Peyer's patch (tissue), 4 donors: ENCODE measurements around the gene ECM1. TPM values are rescaled to one million over a fixed set of nuclear protein-coding genes. Genes with fewer than 3 reads are reported as not detected.
A peak's percentile ranks its signal among the peaks of the same experiment; 100 is the strongest.

Experiments
- DNase-seq, 3 donors: peaks; one replicate each; pipeline ENCODE4 v3.0.0-alpha.2; 2017 to 2019
- H3K27ac ChIP-seq, 4 donors: fragments of 200-600 bp; sonication (generic); one replicate each; pipeline ENCODE4 v1.5.1; 2016 to 2019
- H3K27me3 ChIP-seq, 2 donors: fragments of 200-600 bp; sonication (generic); one replicate each; pipeline ENCODE4 v1.5.1; 2019
- H3K36me3 ChIP-seq, 3 donors: fragments of 200-600 bp; sonication (generic); one replicate each; pipeline ENCODE4 v1.5.1; 2016 to 2019
- H3K4me1 ChIP-seq, 4 donors: fragments of 200-600 bp; sonication (generic); one replicate each; pipeline ENCODE4 v1.5.1; 2016 to 2019
- H3K4me3 ChIP-seq, 4 donors: fragments of 200-600 bp; sonication (generic); 1 replicate in 3 of 4; 2 replicates in 1 of 4; pipeline ENCODE4 v1.5.1; 2016 to 2019; ENCODE audit warnings: mild to moderate bottlenecking in 1 of 4
- H3K9me3 ChIP-seq, 4 donors: fragments of 200-600 bp; sonication (generic); one replicate each; pipeline ENCODE4 v1.5.1; 2016 to 2019; ENCODE audit warnings: mild to moderate bottlenecking in 1 of 4
- POLR2A ChIP-seq, 2 donors: fragments of 450-650 bp; IDR thresholded peaks; one replicate each; pipeline ENCODE4 v1.5.1; 2017; ENCODE audit warnings: antibody characterized with exemption in 2 of 2, mild to moderate bottlenecking in 2 of 2, moderate library complexity in 2 of 2
- total RNA-seq, 4 donors: library from RNA; depleted of rRNA; stranded (reverse); fragments of >200 nt; gene quantifications; one replicate each; pipeline ENCODE4 v1.1.0, GENCODE V29; 2016
- TF ChIP-seq, protein P1 (sequence below), 6 experiments: fragments of 450-650 bp in 4 of 6; fragments of 200-600 bp in 2 of 6; sonication (generic) in 1 of 6; IDR thresholded peaks; one replicate each; pipeline ENCODE4 v1.5.1; 2017 to 2019; ENCODE audit warnings: antibody characterized with exemption in 6 of 6, mild to moderate bottlenecking in 3 of 6, moderate library complexity in 1 of 6

ECM1 gene
- total RNA-seq, 4 donors from 2014 or later: 1.4 to 11.6 (median 9.6) TPM

DNA sequence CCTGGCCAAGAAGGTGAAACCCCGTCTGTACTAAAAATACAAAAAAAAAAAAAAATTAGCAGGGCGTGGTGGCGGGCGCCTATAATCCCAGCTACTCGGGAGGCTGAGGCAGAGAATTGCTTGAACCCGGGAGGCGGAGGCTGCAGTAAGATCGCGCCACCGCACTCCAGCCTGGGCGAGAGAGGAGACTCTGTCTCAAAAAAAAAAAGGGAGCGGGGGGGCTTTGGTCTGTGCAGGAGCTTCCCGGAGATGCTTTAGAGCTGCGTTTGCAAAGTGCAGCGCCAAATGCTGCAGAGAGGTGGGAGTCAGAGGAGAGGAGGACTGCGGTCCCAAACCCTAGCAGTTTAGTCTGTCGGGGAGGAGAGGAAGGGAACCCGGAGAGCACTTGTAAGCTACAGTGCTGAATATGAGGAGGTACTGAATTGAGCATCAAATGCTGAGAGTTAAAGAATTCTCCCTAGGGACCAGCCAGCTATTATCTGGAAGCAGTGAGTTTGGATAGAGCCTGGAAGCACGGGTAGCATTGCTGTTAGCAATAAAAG is 8.2 kb downstream of the ECM1 start:
- Histone ChIP-seq H3K4me1 (peaks cover 0 to 7% (median 4%) of the 10 kb centered on the region in 4 donors), H3K27ac (peak overlapping the region; percentile 48 to 86 (median 81)), H3K36me3 (peaks cover 0 to 1% (median 0%) of the 10 kb centered on the region in 3 donors), H3K9me3 (no peaks in the 10 kb centered on the region), H3K27me3 (no peaks in the 10 kb centered on the region), H3K4me3 (peak overlapping the region; percentile 53 to 68 (median 62))
- no peak for DNase-seq
- TF ChIP-seq, protein P1, sequence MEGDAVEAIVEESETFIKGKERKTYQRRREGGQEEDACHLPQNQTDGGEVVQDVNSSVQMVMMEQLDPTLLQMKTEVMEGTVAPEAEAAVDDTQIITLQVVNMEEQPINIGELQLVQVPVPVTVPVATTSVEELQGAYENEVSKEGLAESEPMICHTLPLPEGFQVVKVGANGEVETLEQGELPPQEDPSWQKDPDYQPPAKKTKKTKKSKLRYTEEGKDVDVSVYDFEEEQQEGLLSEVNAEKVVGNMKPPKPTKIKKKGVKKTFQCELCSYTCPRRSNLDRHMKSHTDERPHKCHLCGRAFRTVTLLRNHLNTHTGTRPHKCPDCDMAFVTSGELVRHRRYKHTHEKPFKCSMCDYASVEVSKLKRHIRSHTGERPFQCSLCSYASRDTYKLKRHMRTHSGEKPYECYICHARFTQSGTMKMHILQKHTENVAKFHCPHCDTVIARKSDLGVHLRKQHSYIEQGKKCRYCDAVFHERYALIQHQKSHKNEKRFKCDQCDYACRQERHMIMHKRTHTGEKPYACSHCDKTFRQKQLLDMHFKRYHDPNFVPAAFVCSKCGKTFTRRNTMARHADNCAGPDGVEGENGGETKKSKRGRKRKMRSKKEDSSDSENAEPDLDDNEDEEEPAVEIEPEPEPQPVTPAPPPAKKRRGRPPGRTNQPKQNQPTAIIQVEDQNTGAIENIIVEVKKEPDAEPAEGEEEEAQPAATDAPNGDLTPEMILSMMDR (IDR thresholded peaks at IDR 0.05): peak in 2 of 6 experiments; percentile 3
- no peak for TF ChIP-seq POLR2A (IDR thresholded peaks at IDR 0.05)

DNA sequence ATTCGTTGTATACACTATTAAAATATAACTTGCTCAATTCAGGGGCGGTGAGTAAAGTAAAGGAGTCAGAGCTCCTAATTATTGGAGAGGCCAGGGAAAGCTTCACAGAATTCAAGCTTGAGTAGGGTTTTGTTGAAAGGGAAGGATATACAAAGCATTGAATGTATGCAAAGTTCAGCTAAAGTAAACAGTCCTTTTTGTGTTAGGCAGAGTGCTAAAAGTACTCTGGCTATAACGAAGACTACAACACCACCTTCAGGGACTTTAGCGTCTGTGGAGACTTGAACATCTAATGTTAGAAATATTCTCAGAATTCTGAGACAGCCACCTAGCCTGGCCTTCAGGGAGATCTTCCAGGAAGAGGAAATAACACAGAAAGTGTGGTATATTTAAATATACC is 8.7 kb downstream of the ECM1 start:
- H3K9me3 ChIP-seq: no peaks in the 10 kb centered on the region
- H3K4me3 ChIP-seq: peak overlapping the region in 2 of 4 donors; percentile 61 to 62
- TF ChIP-seq, protein P1 (IDR thresholded peaks at IDR 0.05): no peak
- TF ChIP-seq POLR2A (IDR thresholded peaks at IDR 0.05): no peak
- H3K36me3 ChIP-seq: no peaks in the 10 kb centered on the region
- no peak for DNase-seq
- peaks cover 0 to 7% (median 4%) of the 10 kb centered on the region in 4 donors for H3K4me1 ChIP-seq
- H3K27ac ChIP-seq: peak overlapping the region in 2 of 4 donors; percentile 80 to 82
- H3K27me3 ChIP-seq: no peaks in the 10 kb centered on the region

DNA sequence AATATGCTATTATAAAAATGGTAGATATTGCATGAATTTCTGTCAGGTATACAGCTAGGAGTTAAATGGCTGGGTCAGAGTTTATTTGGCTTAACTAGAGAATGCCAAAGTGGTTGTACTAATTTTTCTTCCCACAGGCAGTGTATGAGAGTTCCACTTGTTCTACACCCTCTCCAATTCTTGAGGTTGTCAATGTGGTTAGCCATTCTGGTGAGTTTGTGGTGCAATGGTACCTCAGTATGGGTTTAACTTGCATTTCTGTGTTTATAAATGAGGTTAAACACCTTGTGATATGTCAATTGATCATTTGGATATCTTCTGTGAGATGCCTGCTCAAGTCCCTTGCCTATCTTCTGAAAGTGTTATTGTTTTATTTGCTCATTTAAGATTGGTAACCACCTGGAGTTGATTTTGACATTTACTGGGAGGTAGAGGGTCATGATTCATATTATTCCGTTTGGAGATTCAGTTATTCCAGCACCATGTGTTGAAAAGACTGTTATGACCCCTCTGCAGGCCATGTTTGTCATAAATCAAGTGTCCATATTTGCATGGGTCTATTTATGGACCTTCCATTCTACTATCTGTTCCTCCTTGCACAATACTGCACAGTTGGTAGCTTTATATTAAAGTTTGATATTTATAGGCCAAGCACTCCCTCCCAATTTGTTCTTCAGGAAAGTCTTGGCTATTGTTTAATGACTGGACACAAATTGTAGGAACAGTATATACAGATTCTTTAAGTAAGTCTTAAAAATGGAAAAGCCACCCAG is 13.5 kb downstream of the ECM1 start:
- H3K27ac ChIP-seq: no peak overlapping the region
- no peak for DNase-seq
- no peak overlapping the region for H3K4me3 ChIP-seq
- H3K27me3 ChIP-seq: no peaks in the 10 kb centered on the region
- H3K4me1 ChIP-seq: peaks cover 0 to 2% (median 1%) of the 10 kb centered on the region in 4 donors
- TF ChIP-seq, protein P1 (IDR thresholded peaks at IDR 0.05): no peak
- no peak for TF ChIP-seq POLR2A (IDR thresholded peaks at IDR 0.05)
- H3K36me3 ChIP-seq: no peaks in the 10 kb centered on the region
- H3K9me3 ChIP-seq: no peaks in the 10 kb centered on the region

DNA sequence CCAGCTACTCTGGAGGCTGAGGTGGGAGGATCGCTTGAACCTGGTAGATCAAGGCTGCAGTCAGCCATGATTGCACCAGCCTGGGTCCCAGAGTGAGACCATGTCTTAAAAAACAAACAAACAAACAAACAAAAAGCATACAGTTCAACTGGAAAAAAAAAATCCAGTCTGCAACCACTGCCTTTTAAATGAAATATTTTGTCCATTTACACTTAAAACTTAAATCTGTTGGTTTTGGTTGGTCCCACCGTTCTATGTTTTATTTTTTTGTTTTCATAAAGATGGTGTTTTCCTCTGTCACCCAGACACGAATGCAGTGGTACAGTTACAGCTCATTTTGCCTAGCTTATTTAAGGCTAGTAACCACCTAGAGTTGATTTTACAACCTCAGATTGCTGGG is 17.4 kb downstream of the ECM1 start:
- no peak overlapping the region for H3K4me3 ChIP-seq
- no peaks in the 10 kb centered on the region for H3K36me3 ChIP-seq
- TF ChIP-seq POLR2A (IDR thresholded peaks at IDR 0.05): no peak
- TF ChIP-seq, protein P1 (IDR thresholded peaks at IDR 0.05): no peak
- peaks cover 0 to 8% (median 0%) of the 10 kb centered on the region in 4 donors for H3K4me1 ChIP-seq
- no peaks in the 10 kb centered on the region for H3K27me3 ChIP-seq
- no peak for DNase-seq
- no peaks in the 10 kb centered on the region for H3K9me3 ChIP-seq
- H3K27ac ChIP-seq: no peak overlapping the region

DNA sequence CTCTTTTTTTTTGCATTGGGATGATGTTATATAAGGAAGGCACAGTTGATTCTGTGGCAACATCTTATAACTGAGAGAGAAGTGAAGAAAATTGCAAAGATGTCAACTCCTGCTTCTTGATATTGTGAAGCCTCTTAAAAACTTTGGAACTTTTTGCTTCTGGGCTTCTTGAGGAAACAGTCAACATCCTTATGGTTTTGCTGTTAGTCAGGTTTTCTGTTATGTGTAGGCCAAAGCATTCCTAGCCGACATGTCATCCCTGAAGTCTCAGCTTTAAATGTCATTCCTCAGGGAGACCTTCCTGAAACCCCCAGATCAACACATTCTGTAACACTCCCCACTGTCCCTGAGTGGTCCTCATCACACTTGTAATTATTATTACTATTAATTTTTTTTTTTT is 20.3 kb downstream of the ECM1 start:
- TF ChIP-seq, protein P1 (IDR thresholded peaks at IDR 0.05): no peak
- TF ChIP-seq POLR2A (IDR thresholded peaks at IDR 0.05): no peak
- Histone ChIP-seq H3K4me1 (peaks cover 0 to 12% (median 0%) of the 10 kb centered on the region in 4 donors), H3K27ac (no peak overlapping the region), H3K36me3 (no peaks in the 10 kb centered on the region), H3K9me3 (no peaks in the 10 kb centered on the region), H3K27me3 (no peaks in the 10 kb centered on the region), H3K4me3 (no peak overlapping the region)
- no peak for DNase-seq
